H9 (cell line): ENCODE data around the gene OR5D13. TPM values are rescaled to one million over a fixed set of nuclear protein-coding genes. Genes with fewer than 3 reads are reported as not detected.

Experiments used
- DNase-seq: peaks from one replicate; pipeline ENCODE4 v3.0.0-alpha.2; 2017
- H2AFZ ChIP-seq: one replicate; pipeline ENCODE4 v1.6.1; 2013; ENCODE audit warnings: mild to moderate bottlenecking, low read length, control low read depth, moderate library complexity
- H2AK5ac ChIP-seq: 2 replicates; pipeline ENCODE4 v1.6.1; 2013; ENCODE audit warnings: low read length, control low read depth, mixed read lengths; ENCODE audit not compliant: insufficient read length
- H2BK120ac ChIP-seq: one replicate; pipeline ENCODE4 v1.6.1; 2013; ENCODE audit warnings: low read depth, mild to moderate bottlenecking, low read length, control low read depth, inconsistent platforms; ENCODE audit not compliant: poor library complexity, severe bottlenecking
- H2BK12ac ChIP-seq: 2 replicates; pipeline ENCODE4 v1.6.1; 2013; ENCODE audit warnings: low read length, control low read depth, mixed read lengths, low read depth; ENCODE audit not compliant: insufficient read length
- H2BK15ac ChIP-seq: 2 replicates; pipeline ENCODE4 v1.6.1; 2013; ENCODE audit warnings: low read depth, low read length, control low read depth
- H2BK20ac ChIP-seq: one replicate; pipeline ENCODE4 v1.6.1; 2013; ENCODE audit warnings: low read depth, mild to moderate bottlenecking, low read length, control low read depth, inconsistent platforms; ENCODE audit not compliant: poor library complexity, severe bottlenecking
- H2BK5ac ChIP-seq: 2 replicates; pipeline ENCODE4 v1.6.1; 2013; ENCODE audit warnings: low read length, control low read depth, mixed read lengths; ENCODE audit not compliant: insufficient read length
- H3K14ac ChIP-seq: 2 replicates; pipeline ENCODE4 v1.6.1; 2013; ENCODE audit warnings: low read length, control low read depth; ENCODE audit not compliant: insufficient read depth
- H3K18ac ChIP-seq: 2 replicates; pipeline ENCODE4 v1.6.1; 2013; ENCODE audit warnings: low read depth, mild to moderate bottlenecking, mixed read lengths, low read length, control low read depth; ENCODE audit not compliant: insufficient read length
- H3K23ac ChIP-seq: 2 replicates; pipeline ENCODE4 v1.6.1; 2013; ENCODE audit warnings: low read length, control low read depth, mixed read lengths, low read depth; ENCODE audit not compliant: insufficient read length
- H3K23me2 ChIP-seq: 2 replicates; pipeline ENCODE4 v1.6.1; 2013; ENCODE audit warnings: low read depth, mild to moderate bottlenecking, mixed read lengths, low read length, control low read depth; ENCODE audit not compliant: insufficient read length, poor library complexity, severe bottlenecking
- H3K27ac ChIP-seq: 2 replicates; pipeline ENCODE4 v1.5.1; 2013; ENCODE audit warnings: low read length, control low read depth, mixed read lengths, low read depth; ENCODE audit not compliant: insufficient read length
- H3K27me3 ChIP-seq: 2 replicates; pipeline ENCODE4 v1.6.1; 2013; ENCODE audit warnings: low read length, control low read depth, inconsistent platforms; ENCODE audit not compliant: insufficient read depth
- H3K4ac ChIP-seq: 2 replicates; pipeline ENCODE4 v1.6.1; 2013; ENCODE audit warnings: low read depth, mild to moderate bottlenecking, control low read depth, inconsistent platforms, low read length, moderate library complexity
- H3K4me1 ChIP-seq: 2 replicates; pipeline ENCODE4 v1.6.1; 2013; ENCODE audit warnings: low read length, control low read depth, inconsistent platforms; ENCODE audit not compliant: insufficient read depth
- H3K4me2 ChIP-seq: 2 replicates; pipeline ENCODE4 v1.6.1; 2013; ENCODE audit warnings: low read length, control low read depth, mixed read lengths; ENCODE audit not compliant: insufficient read length, insufficient read depth
- H3K56ac ChIP-seq: 2 replicates; pipeline ENCODE4 v1.6.1; 2013; ENCODE audit warnings: low read depth, mild to moderate bottlenecking, mixed read lengths, low read length, control low read depth; ENCODE audit not compliant: insufficient read length
- H3K79me1 ChIP-seq: 2 replicates; pipeline ENCODE4 v1.6.1; 2013; ENCODE audit warnings: low read depth, mild to moderate bottlenecking, moderate library complexity, low read length, control low read depth, inconsistent platforms; ENCODE audit not compliant: insufficient read depth, poor library complexity, severe bottlenecking
- H3K79me2 ChIP-seq: 2 replicates; pipeline ENCODE4 v1.6.1; 2013; ENCODE audit warnings: low read length, control low read depth, inconsistent platforms; ENCODE audit not compliant: insufficient read depth
- H3K9ac ChIP-seq: 2 replicates; pipeline ENCODE4 v1.6.1; 2013; ENCODE audit warnings: low read length, control low read depth, mixed read lengths; ENCODE audit not compliant: insufficient read length; ENCODE audit errors: extremely low read depth
- H3K9me3 ChIP-seq: one replicate; pipeline ENCODE4 v1.6.1; 2013; ENCODE audit warnings: low read depth, low read length, inconsistent platforms; ENCODE audit not compliant: control insufficient read depth
- H3T11ph ChIP-seq: one replicate; pipeline ENCODE4 v1.6.1; 2013; ENCODE audit warnings: mild to moderate bottlenecking, low read length, control low read depth, inconsistent platforms
- H4K20me1 ChIP-seq: one replicate; pipeline ENCODE4 v1.6.1; 2013; ENCODE audit not compliant: control insufficient read depth, insufficient read length, insufficient read depth
- H4K5ac ChIP-seq: 2 replicates; pipeline ENCODE4 v1.6.1; 2013; ENCODE audit warnings: low read depth, mild to moderate bottlenecking, mixed read lengths, low read length, control low read depth; ENCODE audit not compliant: insufficient read length
- H4K8ac ChIP-seq: replicated peaks from 2 replicates; pipeline ENCODE4 v1.6.1; 2013; ENCODE audit warnings: low read length, control low read depth, mixed read lengths, low read depth; ENCODE audit not compliant: insufficient read length
- H4K91ac ChIP-seq: 2 replicates; pipeline ENCODE4 v1.6.1; 2013; ENCODE audit warnings: low read depth, mild to moderate bottlenecking, moderate library complexity, mixed read lengths, low read length, control low read depth; ENCODE audit not compliant: insufficient read length
- H3K27ac Mint-ChIP-seq, 3 experiments: 2 replicates in 2 of 3; 3 replicates in 1 of 3; pipeline ENCODE4 v1.8.0; 2020 to 2021; ENCODE audit warnings: mixed read lengths in 3 of 3, mild to moderate bottlenecking in 1 of 3, moderate library complexity in 1 of 3
- H3K27me3 Mint-ChIP-seq: 2 replicates; pipeline ENCODE4 v1.8.0; 2021; ENCODE audit warnings: low read depth, mild to moderate bottlenecking, moderate library complexity, mixed read lengths
- H3K36me3 Mint-ChIP-seq, 3 experiments: 2 replicates in 2 of 3; 3 replicates in 1 of 3; pipeline ENCODE4 v1.8.0; 2020 to 2021; ENCODE audit warnings: low read depth in 3 of 3, mixed read lengths in 3 of 3; ENCODE audit not compliant: insufficient read depth in 1 of 3
- H3K4me1 Mint-ChIP-seq, 2 experiments: 2 replicates each; pipeline ENCODE4 v1.8.0; 2020; ENCODE audit warnings: mixed read lengths in 2 of 2
- H3K4me3 Mint-ChIP-seq, 2 experiments: 2 replicates in 1 of 2; 3 replicates in 1 of 2; pipeline ENCODE4 v1.8.0; 2020 to 2021; ENCODE audit warnings: mild to moderate bottlenecking in 2 of 2, mixed read lengths in 2 of 2, moderate library complexity in 1 of 2
- H3K9me3 Mint-ChIP-seq, 2 experiments: 2 replicates in 1 of 2; 3 replicates in 1 of 2; pipeline ENCODE4 v1.8.0; 2020; ENCODE audit warnings: mild to moderate bottlenecking in 2 of 2, mixed read lengths in 2 of 2, moderate library complexity in 1 of 2
- CTCF ChIP-seq: fragments of 200-600 bp; sonication (generic); conservative IDR thresholded peaks from 3 replicates; pipeline ENCODE4 v1.8.0; 2021; ENCODE audit warnings: antibody characterized with exemption, mild to moderate bottlenecking
- WGBS: extraction: QIAGEN DNeasy Blood & Tissue Kit; methylation state at CpG from one replicate; pipeline ENCODE4 v1.1.7; 2013; ENCODE audit warnings: missing lambda C conversion rate, low lambda C conversion rate, mixed read lengths; ENCODE audit not compliant: insufficient read length; ENCODE audit errors: extremely low coverage; 5-methylcytosine and 5-hydroxymethylcytosine counted together
- total RNA-seq: library from RNA; stranded (reverse); gene quantifications from 2 replicates; pipeline ENCODE4 v1.2.1, GENCODE V29; 2021

The OR5D13 gene
- total RNA-seq, 1 experiment from 2014 or later: not detected

GRCh38 chr11:55806248-55806647 is 33.0 kb downstream of the OR5D13 start:
- Mint-ChIP-seq H3K27ac (no peak overlapping the region), H3K27me3 (no peaks in the 10 kb centered on the region; the same call in 1 of the 2 replicates), H3K36me3 (peaks cover 10 to 38% (median 14%) of the 10 kb centered on the region in 3 experiments; a peak in 5 of 7 replicates), H3K9me3 (peaks cover 81 to 85% of the 10 kb centered on the region in 2 experiments), H3K4me1 (no peaks in the 10 kb centered on the region), H3K4me3 (no peak overlapping the region)
- Histone ChIP-seq H4K20me1 (no peaks in the 10 kb centered on the region), H2AK5ac (no peak overlapping the region), H3T11ph (no peak overlapping the region), H3K14ac (no peak overlapping the region), H3K23me2 (no peaks in the 10 kb centered on the region), H3K23ac (no peak overlapping the region), H4K5ac (no peak overlapping the region), H3K4me1 (no peaks in the 10 kb centered on the region), H4K91ac (no peak overlapping the region), H2BK20ac (no peak overlapping the region), H2BK120ac (no peak overlapping the region), H4K8ac (no peak overlapping the region), H2BK15ac (no peak overlapping the region), H2AFZ (no peak overlapping the region), H2BK12ac (no peak overlapping the region), H3K27ac (no peak overlapping the region), H3K18ac (no peak overlapping the region), H3K56ac (no peak overlapping the region), H2BK5ac (no peak overlapping the region), H3K27me3 (no peaks in the 10 kb centered on the region), H3K9me3 (peaks cover 74% of the 10 kb centered on the region), H3K9ac (no peak overlapping the region), H3K79me1 (no peaks in the 10 kb centered on the region), H3K79me2 (no peaks in the 10 kb centered on the region), H3K4me2 (no peak overlapping the region), H3K4ac (no peak overlapping the region)
- DNase-seq: no peak
- TF ChIP-seq CTCF: no peak
- no CpG with 5 or more reads among the region's 1 CpG for WGBS
